ENCODE results near the gene DAPK1. TPM values are rescaled to one million over a fixed set of nuclear protein-coding genes. Genes with fewer than 3 reads are reported as not detected.
A peak's percentile ranks its signal among the peaks of the same experiment; 100 is the strongest.

The DAPK1 gene
- polyA plus RNA-seq, 1 of the 3 experiments (the other 2 are of a cell fraction) = 0.61 TPM

GRCh38 chr9:87577746-87578145, 80.1 kb downstream of the DAPK1 start:
- ChIA-PET POLR2A (interaction anchor here (2.0 kb wide), 1 partner anchor 9 kb away, joined by 11 read pairs; no protein-coding TSS in a partner anchor), CTCF (interaction anchor here (0.8 to 1.4 kb wide), 3 partner anchors 9 to 20 kb away, joined by 3 to 5 read pairs (median 4); no protein-coding TSS in a partner anchor)
- TF ChIP-seq POLR2AphosphoS5 (IDR thresholded peaks at IDR 0.05; ENCODE audit: low read depth, low read length) (no peak), CHD2 (IDR thresholded peaks at IDR 0.05; ENCODE audit: low read length, partially characterized antibody) (no peak), TAF1 (IDR thresholded peaks at IDR 0.05; ENCODE audit: borderline replicate concordance, low read depth, low read length) (no peak), USF1 (IDR thresholded peaks at IDR 0.05; ENCODE audit: borderline replicate concordance, low read depth) (no peak), MEF2A (IDR thresholded peaks at IDR 0.05; ENCODE audit: borderline replicate concordance, low read depth) (no peak), EZH2phosphoT487 (IDR thresholded peaks at IDR 0.05; ENCODE audit: borderline replicate concordance, low read depth) (no peak), TCF12 (IDR thresholded peaks at IDR 0.05) (no peak), GATA2 (CRISPR knock-in tag; IDR thresholded peaks at IDR 0.05) (no peak), ZBTB33 (IDR thresholded peaks at IDR 0.05; ENCODE audit: borderline replicate concordance, low read depth) (no peak), NRF1 (IDR thresholded peaks at IDR 0.05; ENCODE audit: low read depth, low read length) (no peak), EP300 (IDR thresholded peaks at IDR 0.05; ENCODE audit: borderline replicate concordance in 1 of 2, low read depth in 1 of 2, low read length in 1 of 2) (no peak)

GRCh38 chr9:87578625-87579024, 81.0 kb downstream of the DAPK1 start:
- DNase-seq = no peak
- WGBS (ENCODE audit: low lambda C conversion rate) = 22% methylated on average over 2 of the region's 2 CpGs
- Histone ChIP-seq H3K4me3 (ENCODE audit: low read depth in 2 of 2, low read length in 1 of 2) (no peak overlapping the region), H3K79me2 (ENCODE audit: insufficient read depth) (no peaks in the 10 kb centered on the region), H3K4me1 (ENCODE audit: control insufficient read depth in 1 of 2, insufficient read depth in 2 of 2, low read depth in 1 of 2, low read length in 1 of 2) (peaks cover 0 to 6% of the 10 kb centered on the region in 2 experiments; a peak in 3 of 4 replicates), H3K9me2 (no peaks in the 10 kb centered on the region), H3K27me3 (ENCODE audit: insufficient read depth) (no peaks in the 10 kb centered on the region), H3K36me3 (replicated peaks in 1 of 2; ENCODE audit: control insufficient read depth in 1 of 2, insufficient read depth in 2 of 2, low read length in 1 of 2) (no peaks in the 10 kb centered on the region), H3K4me2 (no peak overlapping the region), H3K9me3 (no peaks in the 10 kb centered on the region), H3K9ac (no peak overlapping the region), H3F3A (replicated peaks; ENCODE audit: insufficient read depth) (no peaks in the 10 kb centered on the region), H4K20me1 (ENCODE audit: insufficient read depth) (no peaks in the 10 kb centered on the region), H2AFZ (ENCODE audit: low read depth) (no peak overlapping the region), H3K27ac (ENCODE audit: low read depth in 2 of 2, low read length in 1 of 2) (peak overlapping the region in 1 of 2 experiments; percentile 50; a peak in 2 of 4 replicates)
- CTCF ChIA-PET = interaction anchor here (0.8 to 1.4 kb wide), 3 partner anchors 9 to 20 kb away, joined by 3 to 5 read pairs (median 3); no protein-coding TSS in a partner anchor
- POLR2A ChIA-PET = interaction anchor here (2.0 kb wide), 1 partner anchor 10 kb away, joined by 11 read pairs; no protein-coding TSS in a partner anchor
- TF ChIP-seq GATA2 (CRISPR knock-in tag; IDR thresholded peaks at IDR 0.05) (peak; percentile 31; the same call in 1 of the 2 replicates), RFX5 (IDR thresholded peaks at IDR 0.05; ENCODE audit: low read length) (no peak), FOXM1 (IDR thresholded peaks at IDR 0.05; ENCODE audit: low read depth) (no peak), USF1 (IDR thresholded peaks at IDR 0.05; ENCODE audit: borderline replicate concordance, low read depth) (no peak)

More at GRCh38 chr9:87577746-87578145, 80.1 kb downstream of the DAPK1 start:
- whole genome bisulfite sequencing (ENCODE audit: low lambda C conversion rate) = 71% methylated on average over 7 of the region's 7 CpGs
- H3K36me3 ChIP-seq (replicated peaks in 1 of 2; ENCODE audit: control insufficient read depth in 1 of 2, insufficient read depth in 2 of 2, low read length in 1 of 2) = no peaks in the 10 kb centered on the region
- no peak overlapping the region for H3K4me2 ChIP-seq
- H3K27me3 ChIP-seq (ENCODE audit: insufficient read depth) = no peaks in the 10 kb centered on the region
- H3K9me3 ChIP-seq = no peaks in the 10 kb centered on the region
- no peak overlapping the region for H2AFZ ChIP-seq (ENCODE audit: low read depth)
- no peak overlapping the region for H3K27ac ChIP-seq (ENCODE audit: low read depth in 2 of 2, low read length in 1 of 2)
- H4K20me1 ChIP-seq (ENCODE audit: insufficient read depth) = no peaks in the 10 kb centered on the region
- H3K79me2 ChIP-seq (ENCODE audit: insufficient read depth) = no peaks in the 10 kb centered on the region
- peaks cover 0 to 6% of the 10 kb centered on the region in 2 experiments; a peak in 3 of 4 replicates for H3K4me1 ChIP-seq (ENCODE audit: control insufficient read depth in 1 of 2, insufficient read depth in 2 of 2, low read depth in 1 of 2, low read length in 1 of 2)
- no peak overlapping the region for H3K4me3 ChIP-seq (ENCODE audit: low read depth in 2 of 2, low read length in 1 of 2)
- no peaks in the 10 kb centered on the region for H3K9me2 ChIP-seq
- H3K9ac ChIP-seq = no peak overlapping the region
- no peak for DNase-seq
- no peaks in the 10 kb centered on the region for H3F3A ChIP-seq (replicated peaks; ENCODE audit: insufficient read depth)

All from SK-N-SH (cell line).